GM18498 (cell line): ENCODE measurements around the gene NPIPA3.
"Not testable (repeated sequence)": the region's sequence is repeated elsewhere in the genome, so short reads cannot be mapped to it uniquely, and the experiment has no call there.

Source experiments
- ATAC-seq: cut with Tn5 transposase; IDR thresholded peaks from one replicate; pipeline ENCODE4 v1.9.1; 2021; ENCODE audit warnings: mild to moderate bottlenecking, moderate library complexity; ENCODE audit not compliant: unreplicated experiment

Gene NPIPA3

GRCh38 chr16:14742273-14743128 is 39.3 kb downstream of the NPIPA3 start, which contains the start of gene NPIPA2:
TSS of gene NPIPA2 (plus strand) at chr16:14742533. CDS start at chr16:14748066, 5,533 bp downstream.
- ATAC-seq, result peak; percentile 99

- ATAC-seq, result not testable (repeated sequence)
These were observed 70.4 kb downstream of the NPIPA3 start for GRCh38 chr16:14773654-14774053.

GRCh38 chr16:14775624-14776023 is 72.4 kb downstream of the NPIPA3 start:
- not testable (repeated sequence) for ATAC-seq
